HG03521 (cell line): ENCODE data around the gene MOK.
A peak's percentile ranks its signal among the peaks of the same experiment; 100 is the strongest.
"Not testable (repeated sequence)": the region's sequence is repeated elsewhere in the genome, so short reads cannot be mapped to it uniquely, and the experiment has no call there.

Source experiments
- ATAC-seq: cut with Tn5 transposase; IDR thresholded peaks from one replicate; pipeline ENCODE4 v1.9.1; 2021; ENCODE audit warnings: mild to moderate bottlenecking, moderate library complexity; ENCODE audit not compliant: unreplicated experiment

The MOK gene

GRCh38 chr14:102304611-102305506 is at the start of gene MOK:
Gene MOK, minus strand, starts transcription at chr14:102305164. Its CDS starts 196 bp downstream, at chr14:102304968.
- ATAC-seq: peak; percentile 95

GRCh38 chr14:102353126-102353619 is 48.2 kb upstream of the MOK start:
- no peak for ATAC-seq

- no peak for ATAC-seq
Observed at GRCh38 chr14:102352213-102352612, 47.2 kb upstream of the MOK start.

GRCh38 chr14:102351593-102351992 is 46.6 kb upstream of the MOK start:
- ATAC-seq: not testable (repeated sequence)

- no peak for ATAC-seq
Observed at GRCh38 chr14:102351023-102351422, 46.1 kb upstream of the MOK start.

- ATAC-seq: no peak
Observed at GRCh38 chr14:102348376-102348775, 43.4 kb upstream of the MOK start.

GRCh38 chr14:102346645-102347044 is 41.7 kb upstream of the MOK start:
- ATAC-seq: no peak

- ATAC-seq: no peak
Observed at GRCh38 chr14:102345232-102345631, 40.3 kb upstream of the MOK start.

GRCh38 chr14:102344485-102344884 is 39.5 kb upstream of the MOK start:
- ATAC-seq: no peak

- ATAC-seq: no peak
Observed at GRCh38 chr14:102344084-102344483, 39.1 kb upstream of the MOK start.

- ATAC-seq: no peak
Observed at GRCh38 chr14:102342238-102342637, 37.3 kb upstream of the MOK start.

- no peak for ATAC-seq
Observed at GRCh38 chr14:102341566-102341965, 36.6 kb upstream of the MOK start.

GRCh38 chr14:102338724-102339123 is 33.8 kb upstream of the MOK start:
- no peak for ATAC-seq

- no peak for ATAC-seq
Observed at GRCh38 chr14:102335163-102335562, 30.2 kb upstream of the MOK start.

GRCh38 chr14:102333795-102334705 is 29.1 kb upstream of the MOK start:
- ATAC-seq: no peak

GRCh38 chr14:102333390-102333789 is 28.4 kb upstream of the MOK start:
- no peak for ATAC-seq

GRCh38 chr14:102330806-102331205 is 25.8 kb upstream of the MOK start:
- no peak for ATAC-seq

GRCh38 chr14:102329381-102329780 is 24.4 kb upstream of the MOK start:
- not testable (repeated sequence) for ATAC-seq

GRCh38 chr14:102326583-102326982 is 21.6 kb upstream of the MOK start:
- no peak for ATAC-seq

- ATAC-seq: no peak
Observed at GRCh38 chr14:102325791-102326345, 20.9 kb upstream of the MOK start.

- no peak for ATAC-seq
Observed at GRCh38 chr14:102323102-102323501, 18.1 kb upstream of the MOK start.
